Measurements from ENCODE around the gene CHRM1.
A peak's percentile ranks its signal among the peaks of the same experiment; 100 is the strongest.

The CHRM1 gene

DNA sequence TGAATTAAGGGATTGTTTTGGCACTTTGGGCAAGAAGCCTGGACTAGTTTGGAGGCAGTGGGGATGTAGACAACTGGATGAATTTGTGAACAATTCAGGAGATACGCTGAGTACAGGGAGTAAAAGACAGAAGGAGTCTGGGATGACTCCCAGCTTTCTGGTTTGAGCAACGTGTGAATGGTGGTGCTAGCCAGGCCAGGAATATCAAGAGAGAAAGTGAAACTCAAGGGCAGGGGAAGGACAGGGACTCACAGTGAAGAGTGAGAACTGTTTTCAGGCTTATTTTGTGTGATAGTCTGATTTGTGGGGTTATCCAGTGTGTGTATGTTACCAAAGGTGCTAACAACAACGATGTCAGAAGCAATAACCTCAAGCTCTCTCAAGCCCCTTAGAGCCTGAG lies 15.9 kb downstream of the CHRM1 start:
- no peak for DNase-seq (ENCODE audit: low read depth)

DNA sequence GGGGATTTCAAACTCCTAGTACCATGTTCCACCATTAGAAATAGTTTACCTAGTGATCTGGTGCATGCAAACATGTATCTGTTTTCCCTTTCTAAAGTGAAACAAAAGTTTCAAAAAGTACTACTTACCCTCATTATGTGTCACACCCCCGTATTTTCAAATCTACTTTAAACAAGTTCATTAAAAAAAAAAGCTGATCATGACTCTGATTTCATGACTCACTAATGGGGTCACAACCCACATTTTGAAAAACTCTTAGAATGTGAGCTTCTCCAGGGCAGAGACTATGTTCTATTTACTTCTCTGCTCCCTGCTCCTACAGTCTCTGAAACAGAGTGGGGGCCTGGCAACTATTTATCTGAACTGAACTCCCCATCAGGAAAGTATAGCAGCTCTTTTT lies 18.2 kb downstream of the CHRM1 start:
- peak; percentile 54 for DNase-seq (ENCODE audit: low read depth)

DNA sequence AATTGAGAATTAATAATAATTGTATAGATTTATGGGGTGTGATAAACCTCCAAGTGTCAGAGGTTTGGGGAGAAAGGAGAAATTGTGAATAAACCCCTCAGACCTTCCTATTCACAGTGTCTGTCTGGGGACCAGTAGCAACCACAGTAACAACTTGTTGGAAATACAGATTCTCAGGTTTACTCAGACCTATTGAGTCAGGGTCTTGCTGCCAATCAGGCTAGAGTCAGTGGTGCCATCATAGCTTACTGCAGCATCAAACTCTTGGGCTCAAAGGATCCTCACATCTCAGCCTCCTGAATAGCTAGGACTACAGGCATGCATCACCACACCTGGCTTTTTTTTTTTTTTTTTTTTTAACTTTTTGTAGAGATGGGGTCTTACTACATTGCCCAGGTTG lies 23.1 kb downstream of the CHRM1 start:
- DNase-seq (ENCODE audit: low read depth): no peak

DNA sequence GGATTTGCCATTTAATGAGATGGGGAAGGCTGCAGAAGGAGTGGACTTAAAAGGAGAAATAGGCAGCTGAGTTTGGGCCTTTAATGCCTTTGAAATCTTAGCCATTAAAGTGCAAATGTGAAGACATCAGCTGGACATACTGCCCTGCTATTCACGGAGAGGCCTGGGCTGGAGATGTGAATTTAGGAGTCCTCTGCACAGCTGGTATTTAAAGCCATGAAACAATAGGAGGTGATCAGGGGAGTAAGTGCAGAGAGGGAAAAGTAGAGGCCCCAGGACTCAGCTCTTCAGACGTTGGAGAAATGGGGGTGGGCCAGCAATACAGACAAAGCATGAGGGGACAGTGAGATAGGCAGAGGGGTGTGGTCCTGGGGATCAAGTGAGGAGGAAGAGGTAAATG lies 23.9 kb downstream of the CHRM1 start:
- no peak for DNase-seq (ENCODE audit: low read depth)

DNA sequence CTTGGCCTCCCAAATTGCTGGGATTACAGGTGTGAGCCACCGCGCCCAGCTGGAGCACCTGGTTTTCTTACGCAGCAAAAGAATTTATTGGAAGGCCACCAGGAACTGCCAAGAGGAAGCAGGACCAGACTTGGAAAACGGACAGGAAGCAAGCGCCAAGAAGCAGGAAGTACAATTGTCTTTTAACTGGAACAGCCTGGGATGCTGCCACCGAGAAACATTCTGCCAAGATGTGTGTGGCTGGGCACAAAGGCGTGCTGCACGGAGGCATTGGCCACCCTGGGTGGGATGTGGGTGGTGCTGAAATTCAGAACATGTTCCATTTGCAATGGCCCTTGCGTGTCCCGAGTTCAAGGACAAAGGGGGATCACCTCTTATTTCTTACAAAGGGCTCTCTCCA lies 25.1 kb downstream of the CHRM1 start:
- DNase-seq (ENCODE audit: low read depth): no peak

DNA sequence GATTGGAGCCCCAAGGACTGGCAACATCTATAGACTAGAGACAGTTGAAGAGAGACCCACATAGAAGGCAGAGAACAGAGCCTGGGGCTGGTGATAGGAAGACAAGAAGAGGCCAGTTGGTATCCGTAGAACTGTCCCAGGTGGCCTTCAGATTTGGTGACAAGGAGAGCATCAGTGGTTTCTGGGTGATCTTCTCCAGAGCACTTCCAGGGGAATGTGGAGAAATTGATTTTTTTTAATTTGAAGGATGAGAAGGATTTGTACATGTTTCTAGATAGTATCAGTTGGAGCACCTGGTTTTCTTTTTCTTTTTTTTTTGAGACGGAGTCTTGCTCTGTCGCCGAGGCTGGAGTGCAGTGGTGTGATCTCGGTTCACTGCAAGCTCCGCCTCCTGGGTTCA lies 25.7 kb downstream of the CHRM1 start:
- no peak for DNase-seq (ENCODE audit: low read depth)

DNA sequence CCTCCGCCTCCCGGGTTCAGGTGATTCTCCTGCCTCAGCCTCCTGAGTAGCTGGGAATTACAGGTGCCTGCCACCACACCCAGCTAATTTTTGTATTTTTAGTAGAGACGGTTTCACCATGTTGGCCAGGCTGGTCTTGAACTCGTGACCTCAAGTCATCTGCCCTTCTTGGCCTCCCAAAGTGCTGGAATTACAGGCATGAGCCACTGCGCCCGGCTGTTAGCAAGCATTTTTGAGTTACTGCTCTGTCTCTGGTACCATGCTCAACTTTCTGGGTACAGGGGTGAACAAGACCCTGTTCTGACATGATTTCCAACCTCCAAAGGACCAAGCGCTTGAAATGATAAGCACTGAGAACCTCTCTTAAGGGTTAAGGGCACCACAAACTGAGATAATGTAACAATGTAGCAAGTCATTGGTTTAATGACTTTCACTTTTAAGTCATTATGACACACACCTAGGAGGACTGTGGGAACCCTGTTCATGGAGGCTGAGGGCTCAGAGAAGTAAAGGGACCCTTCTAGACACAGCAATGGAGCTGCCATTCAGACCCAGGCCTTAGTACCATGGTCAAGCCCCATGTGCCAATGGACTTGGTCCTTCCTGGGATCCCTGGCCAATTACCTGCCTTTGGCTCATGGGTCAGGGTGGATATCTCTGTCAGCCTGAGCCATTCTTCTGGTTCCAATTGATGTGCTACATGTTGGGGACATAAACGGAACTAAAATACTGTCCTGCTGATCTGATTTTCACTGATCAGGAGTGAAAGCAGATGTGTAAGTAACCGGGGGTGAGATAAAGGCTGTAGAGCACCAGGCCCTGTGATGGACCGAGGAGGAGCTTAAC lies 28.9 kb downstream of the CHRM1 start:
- no peak for DNase-seq (ENCODE audit: low read depth)

DNA sequence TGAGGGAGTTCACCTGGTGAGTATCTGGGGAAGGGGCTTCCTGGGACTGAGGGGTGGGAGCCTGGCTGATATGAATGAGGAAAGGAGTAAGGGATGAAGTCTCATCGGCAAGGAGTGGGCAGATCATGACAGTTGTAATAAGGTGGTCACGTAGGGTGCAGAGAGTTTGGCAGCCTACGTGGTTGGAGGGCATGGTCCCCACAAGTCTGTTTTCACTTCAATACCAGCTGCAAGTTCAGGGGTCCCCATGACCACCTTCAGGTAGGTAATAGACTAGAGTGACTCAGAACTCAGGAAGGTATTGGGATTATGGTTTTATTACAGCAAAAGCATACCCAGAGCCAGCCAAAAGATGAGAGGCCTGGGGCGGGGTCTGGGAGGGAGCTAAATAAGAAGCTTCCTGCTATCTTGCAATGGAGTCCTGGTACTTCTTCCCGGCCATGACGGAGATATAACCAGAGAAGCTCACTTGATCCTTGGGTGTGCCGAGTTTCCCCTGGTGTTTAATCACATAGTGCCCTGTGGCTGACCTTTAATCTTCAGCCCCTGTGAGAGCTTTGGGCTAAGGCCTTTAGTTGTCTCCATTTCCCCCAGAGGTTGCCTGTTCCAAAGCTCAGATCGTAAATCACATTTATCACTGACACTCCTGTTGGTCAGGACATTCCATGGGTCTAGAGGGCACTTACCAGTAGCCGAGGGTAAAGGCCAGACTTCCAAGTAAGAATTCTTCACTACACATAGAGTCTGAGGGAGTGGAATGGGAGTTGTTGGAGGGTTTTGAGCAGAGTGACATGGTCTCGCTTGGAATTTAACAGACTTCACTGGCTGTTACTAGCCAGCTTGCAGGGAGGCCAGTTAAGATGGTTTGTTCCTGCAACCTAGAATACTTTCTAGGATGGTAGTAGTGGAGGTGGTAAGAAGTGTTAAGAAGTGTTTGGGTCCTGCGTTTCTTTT lies 31.4 kb downstream of the CHRM1 start:
- DNase-seq (ENCODE audit: low read depth): no peak

DNA sequence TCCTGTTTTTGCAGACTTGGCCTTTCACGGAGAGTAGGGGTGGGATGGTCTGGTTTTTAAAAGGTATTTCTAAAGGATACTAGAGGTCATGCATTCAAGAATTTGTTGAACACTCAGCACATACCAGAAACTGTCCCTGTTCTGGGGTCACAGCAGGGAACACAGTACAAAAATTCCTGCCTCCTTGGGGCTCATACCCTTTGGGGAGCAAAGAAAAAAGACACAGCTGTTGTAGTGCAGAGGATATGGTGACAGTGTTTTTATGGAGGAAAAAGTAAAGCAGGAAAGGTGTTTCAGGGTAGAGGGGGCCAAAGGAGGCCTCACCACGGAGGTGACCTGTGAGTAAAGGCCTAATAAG lies 32.1 kb downstream of the CHRM1 start:
- DNase-seq (ENCODE audit: low read depth): no peak

DNA sequence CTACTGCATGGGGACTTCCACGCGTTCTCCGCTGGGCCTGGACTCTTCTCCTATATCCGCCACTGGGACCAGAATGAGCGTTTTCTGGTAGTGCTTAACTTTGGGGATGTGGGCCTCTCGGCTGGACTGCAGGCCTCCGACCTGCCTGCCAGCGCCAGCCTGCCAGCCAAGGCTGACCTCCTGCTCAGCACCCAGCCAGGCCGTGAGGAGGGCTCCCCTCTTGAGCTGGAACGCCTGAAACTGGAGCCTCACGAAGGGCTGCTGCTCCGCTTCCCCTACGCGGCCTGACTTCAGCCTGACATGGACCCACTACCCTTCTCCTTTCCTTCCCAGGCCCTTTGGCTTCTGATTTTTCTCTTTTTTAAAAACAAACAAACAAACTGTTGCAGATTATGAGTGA lies 32.8 kb downstream of the CHRM1 start:
- DNase-seq (ENCODE audit: low read depth): no peak

DNA sequence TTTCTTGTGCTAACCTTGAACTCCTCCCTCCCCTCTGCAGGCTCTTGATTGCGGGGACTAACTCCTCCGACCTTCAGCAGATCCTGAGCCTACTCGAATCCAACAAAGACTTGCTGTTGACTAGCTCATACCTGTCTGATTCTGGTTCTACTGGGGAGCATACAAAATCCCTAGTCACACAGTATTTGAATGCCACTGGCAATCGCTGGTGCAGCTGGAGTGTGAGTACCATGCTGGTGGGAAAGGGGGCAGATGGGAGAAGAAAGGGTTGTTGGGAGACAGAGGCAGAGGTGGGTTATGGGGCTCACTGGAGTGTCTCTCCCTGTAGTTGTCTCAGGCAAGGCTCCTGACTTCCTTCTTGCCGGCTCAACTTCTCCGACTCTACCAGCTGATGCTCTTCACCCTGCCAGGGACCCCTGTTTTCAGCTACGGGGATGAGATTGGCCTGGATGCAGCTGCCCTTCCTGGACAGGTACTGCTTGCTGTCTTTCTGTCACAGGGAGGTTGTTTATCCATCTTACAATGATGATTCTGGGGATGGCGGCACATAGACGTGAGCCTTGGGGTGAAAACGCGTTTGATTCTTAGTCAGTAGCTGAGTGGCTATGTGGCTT lies 35.9 kb downstream of the CHRM1 start:
- DNase-seq (ENCODE audit: low read depth): no peak

DNA sequence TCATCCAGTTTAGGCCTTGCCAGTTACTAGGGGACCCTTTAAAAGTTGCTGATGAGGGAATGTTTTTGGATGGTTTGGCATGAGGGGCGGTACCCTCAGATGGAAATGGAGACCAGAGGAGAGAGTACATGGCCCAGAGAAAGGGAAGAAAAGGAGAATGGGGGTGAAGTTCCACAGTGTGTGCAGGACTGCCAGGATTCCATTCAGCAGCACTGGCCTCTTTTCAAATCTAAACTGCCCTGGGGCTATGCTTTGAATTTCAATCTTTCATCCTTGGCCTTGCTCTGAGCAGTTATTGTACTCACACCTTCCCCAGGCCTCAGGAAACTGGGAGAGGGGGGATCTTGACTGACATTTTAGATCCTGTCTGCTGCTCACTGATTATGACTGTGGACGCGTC lies 37.5 kb downstream of the CHRM1 start:
- DNase-seq (ENCODE audit: low read depth): no peak

DNA sequence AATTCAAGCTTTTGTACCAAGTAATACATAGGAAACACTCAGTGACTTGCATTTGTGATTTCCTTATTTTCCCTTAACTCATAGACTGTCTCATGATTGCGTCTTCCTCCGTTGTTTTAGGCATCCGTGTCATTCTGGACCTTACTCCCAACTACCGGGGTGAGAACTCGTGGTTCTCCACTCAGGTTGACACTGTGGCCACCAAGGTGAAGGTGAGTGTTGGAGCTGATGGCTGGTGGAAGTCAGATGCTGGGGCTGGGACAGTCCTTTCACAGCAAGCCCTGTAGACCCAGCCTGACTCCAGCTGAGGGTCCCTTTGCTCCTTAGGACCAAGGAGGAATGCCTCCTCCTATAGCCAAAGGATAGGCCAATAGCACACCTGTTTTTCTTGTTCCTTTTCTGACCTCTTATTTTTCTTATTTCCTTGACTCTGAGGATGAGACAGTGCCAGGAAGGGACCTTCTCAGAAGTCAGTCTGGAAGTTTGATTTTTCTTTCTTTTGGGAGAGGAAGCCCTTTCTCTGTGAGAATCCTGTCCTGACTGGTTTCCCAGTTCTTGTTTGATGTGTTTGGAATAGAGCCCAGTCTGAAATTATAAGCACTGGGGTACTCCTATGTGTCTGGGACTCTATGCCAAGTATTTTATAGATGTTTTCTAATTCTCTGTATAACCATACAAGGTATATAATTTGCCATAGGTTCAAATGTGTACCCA lies 38.2 kb downstream of the CHRM1 start:
- DNase-seq (ENCODE audit: low read depth): no peak

DNA sequence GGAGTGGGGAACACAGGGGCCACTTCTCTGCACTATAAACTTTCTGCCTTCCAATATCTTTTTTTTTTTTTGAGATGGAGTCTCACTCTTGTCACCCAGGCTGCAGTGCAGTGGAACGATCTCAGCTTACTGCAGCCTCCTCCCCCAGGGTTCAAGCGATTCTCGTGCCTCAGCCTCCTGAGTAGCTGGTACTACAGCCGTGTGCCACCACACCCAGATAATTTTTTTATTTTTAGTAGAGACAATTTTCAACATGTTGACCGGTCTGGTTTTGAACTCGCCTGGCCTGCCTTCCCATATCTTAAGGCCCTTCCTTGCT lies 38.8 kb downstream of the CHRM1 start:
- DNase-seq (ENCODE audit: low read depth): no peak

DNA sequence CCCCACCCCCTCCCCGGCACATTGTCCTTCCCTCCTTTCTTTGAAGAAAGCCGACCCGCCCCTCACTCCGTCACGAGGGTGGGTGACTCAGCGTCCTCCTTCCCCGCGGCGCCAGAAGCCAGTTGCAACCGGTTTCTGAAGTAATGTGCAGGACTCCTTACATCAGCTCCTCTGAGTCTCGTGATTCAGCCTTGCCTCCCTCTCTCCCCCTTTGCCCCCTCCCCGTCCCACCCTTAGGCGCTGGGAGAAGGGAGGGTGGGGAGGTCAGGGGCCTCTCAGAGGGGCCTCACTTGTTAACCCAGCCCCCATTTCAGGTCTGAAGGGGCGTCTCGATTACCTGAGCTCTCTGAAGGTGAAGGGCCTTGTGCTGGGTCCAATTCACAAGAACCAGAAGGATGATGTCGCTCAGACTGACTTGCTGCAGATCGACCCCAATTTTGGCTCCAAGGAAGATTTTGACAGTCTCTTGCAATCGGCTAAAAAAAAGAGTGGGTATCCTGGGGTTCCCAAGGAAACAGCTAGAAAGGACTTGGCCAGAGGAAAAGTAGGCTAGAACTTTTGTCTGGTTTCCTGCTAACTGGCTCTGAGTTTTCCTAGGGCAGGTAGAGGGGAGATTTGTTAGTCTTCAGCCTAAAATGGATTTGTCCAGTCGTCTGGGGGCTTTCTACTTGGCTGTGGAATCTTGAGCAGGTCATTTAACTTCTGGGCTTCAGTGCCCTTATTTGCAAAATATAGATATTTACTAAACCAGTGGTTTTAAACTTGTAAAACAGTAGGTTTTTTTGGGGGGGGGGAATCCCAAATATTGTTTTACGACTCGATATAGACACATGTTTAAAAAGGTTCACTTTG lies 39.4 kb downstream of the CHRM1 start:
- DNase-seq (ENCODE audit: low read depth): peak; percentile 98

DNA sequence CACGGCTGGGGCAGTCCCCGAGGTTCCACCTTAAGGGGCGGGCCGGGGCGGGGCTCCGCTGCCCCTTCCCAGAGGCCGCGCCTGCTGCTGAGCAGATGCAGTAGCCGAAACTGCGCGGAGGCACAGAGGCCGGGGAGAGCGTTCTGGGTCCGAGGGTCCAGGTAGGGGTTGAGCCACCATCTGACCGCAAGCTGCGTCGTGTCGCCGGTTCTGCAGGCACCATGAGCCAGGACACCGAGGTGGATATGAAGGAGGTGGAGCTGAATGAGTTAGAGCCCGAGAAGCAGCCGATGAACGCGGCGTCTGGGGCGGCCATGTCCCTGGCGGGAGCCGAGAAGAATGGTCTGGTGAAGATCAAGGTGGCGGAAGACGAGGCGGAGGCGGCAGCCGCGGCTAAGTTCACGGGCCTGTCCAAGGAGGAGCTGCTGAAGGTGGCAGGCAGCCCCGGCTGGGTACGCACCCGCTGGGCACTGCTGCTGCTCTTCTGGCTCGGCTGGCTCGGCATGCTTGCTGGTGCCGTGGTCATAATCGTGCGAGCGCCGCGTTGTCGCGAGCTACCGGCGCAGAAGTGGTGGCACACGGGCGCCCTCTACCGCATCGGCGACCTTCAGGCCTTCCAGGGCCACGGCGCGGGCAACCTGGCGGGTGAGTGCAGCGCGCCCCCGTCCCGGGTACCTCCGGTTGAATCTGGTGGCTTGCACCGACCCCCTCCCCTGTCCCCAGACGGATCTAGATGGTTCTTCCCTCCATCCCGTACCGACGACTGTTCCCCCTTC lies 40.2 kb downstream of the CHRM1 start, which contains the start of gene SLC3A2:
SLC3A2 (plus strand) TSS at position 94 of the 776 bp plus-strand sequence; CDS start at position 222, 128 bp downstream.
- DNase-seq (ENCODE audit: low read depth): peak; percentile 90

DNA sequence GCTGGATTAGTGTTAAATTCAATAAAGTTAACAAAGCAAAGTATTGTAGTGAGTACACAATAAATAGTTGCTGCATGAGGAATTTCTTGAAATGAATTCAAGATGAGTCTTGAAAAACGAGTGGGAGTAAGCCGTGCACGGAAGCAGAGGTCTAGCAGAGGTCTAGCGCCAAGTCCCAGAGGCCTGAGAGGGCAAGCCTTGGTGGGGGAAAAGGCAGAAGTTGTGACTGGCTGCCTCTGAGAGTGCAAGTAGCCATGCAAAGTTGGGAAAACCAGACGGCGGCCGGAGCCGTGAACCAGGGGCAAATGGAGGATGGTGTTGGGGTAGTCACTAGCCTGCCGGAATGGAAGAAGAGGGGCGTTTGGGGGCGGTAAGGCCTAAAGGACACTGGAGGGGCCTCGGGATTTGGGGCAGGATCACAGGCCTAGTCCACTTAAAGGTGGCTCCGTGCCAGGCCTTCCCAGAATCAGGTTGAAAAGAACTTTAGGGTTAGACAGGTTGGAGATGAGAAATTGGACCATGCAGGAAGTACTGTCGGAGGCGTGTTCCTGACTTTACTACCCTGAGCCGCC lies 40.8 kb downstream of the CHRM1 start:
- peak; percentile 88 for DNase-seq (ENCODE audit: low read depth)

DNA sequence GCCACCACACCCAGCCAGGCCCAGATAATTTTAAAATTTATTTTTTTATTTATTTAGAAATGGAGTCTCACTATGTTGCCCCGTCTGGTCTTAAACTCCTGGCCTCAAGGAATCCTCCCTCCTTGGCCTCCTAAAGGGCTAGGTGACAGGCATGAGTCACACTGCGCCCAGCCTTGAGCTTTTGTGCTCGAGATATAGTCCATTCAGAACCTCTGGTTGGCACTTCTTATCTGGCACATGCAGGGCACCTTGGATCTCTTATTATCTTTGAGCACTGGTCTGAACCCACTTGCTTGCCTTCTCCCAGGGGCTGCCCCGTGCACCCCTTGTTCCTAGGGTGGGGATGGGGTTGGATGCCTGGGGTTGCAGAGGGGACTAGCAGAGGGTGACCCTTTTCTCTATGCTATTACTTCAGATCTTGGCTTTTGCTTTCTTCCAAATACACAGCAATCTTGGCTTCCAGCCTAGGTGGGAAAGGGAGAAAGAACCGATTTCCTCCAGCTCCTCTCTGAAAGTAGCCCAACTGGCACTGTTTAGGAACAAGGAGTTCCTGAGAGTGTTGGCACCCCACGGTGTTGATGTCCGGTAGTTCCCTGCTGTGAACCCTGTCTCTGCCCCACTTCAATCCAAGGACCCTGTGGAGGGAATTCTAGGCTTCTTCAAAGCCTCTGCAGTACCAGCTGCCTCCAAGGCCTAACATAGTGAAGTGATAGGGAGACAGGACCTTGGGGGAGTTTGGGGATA lies 41.8 kb downstream of the CHRM1 start:
- no peak for DNase-seq (ENCODE audit: low read depth)

DNA sequence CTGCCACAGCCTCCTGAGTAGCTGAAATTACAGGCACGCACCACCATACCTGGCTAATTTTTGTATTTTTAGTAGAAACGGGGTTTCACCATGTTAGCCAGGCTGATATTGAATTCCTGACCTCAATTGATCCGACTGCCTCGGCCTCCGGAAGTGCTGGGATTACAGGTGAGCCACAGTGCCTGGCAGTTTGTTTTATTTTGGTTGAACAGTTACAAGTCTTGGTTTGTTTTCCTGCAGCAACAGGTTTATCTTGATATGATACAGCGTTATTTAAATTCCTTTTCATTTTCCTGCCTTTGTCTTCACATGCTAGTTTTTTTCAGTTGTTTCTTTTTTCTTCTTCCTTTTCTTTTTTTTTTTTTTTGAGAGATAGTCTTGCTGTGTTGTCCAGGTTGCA lies 44.5 kb downstream of the CHRM1 start:
- DNase-seq (ENCODE audit: low read depth): no peak

All from iris pigment epithelial cell (primary cell).